ENCODE measurements around the gene NR3C2. TPM values are rescaled to one million over a fixed set of nuclear protein-coding genes. Genes with fewer than 3 reads are reported as not detected.

The NR3C2 gene
- total RNA-seq, 1 experiment from 2014 or later: 1.6 TPM

GRCh38 chr4:148055844-148056243 lies 386.4 kb downstream of the NR3C2 start:
- DNase-seq (ENCODE audit: low spot score): no peak
- H3K27me3 ChIP-seq (replicated peaks; ENCODE audit: insufficient read depth, low read depth, low read length, poor library complexity): no peaks in the 10 kb centered on the region
- H3K4me1 ChIP-seq (ENCODE audit: insufficient read depth, low read length, poor library complexity, severe bottlenecking): peaks cover 47% of the 10 kb centered on the region
- intact Hi-C loops (cut with micrococcal nuclease; ENCODE audit: unreplicated experiment): no loop called here
- H3K4me3 ChIP-seq (ENCODE audit: low read depth, low read length, poor library complexity, severe bottlenecking): no peak overlapping the region
- ChIA-PET POLR2A (ENCODE audit: low non-redundant PET) (no interaction called here), CTCF (no interaction called here)
- no peak overlapping the region for H3K27ac ChIP-seq (ENCODE audit: low read depth, low read length, poor library complexity, severe bottlenecking)
- TF ChIP-seq, protein P1, sequence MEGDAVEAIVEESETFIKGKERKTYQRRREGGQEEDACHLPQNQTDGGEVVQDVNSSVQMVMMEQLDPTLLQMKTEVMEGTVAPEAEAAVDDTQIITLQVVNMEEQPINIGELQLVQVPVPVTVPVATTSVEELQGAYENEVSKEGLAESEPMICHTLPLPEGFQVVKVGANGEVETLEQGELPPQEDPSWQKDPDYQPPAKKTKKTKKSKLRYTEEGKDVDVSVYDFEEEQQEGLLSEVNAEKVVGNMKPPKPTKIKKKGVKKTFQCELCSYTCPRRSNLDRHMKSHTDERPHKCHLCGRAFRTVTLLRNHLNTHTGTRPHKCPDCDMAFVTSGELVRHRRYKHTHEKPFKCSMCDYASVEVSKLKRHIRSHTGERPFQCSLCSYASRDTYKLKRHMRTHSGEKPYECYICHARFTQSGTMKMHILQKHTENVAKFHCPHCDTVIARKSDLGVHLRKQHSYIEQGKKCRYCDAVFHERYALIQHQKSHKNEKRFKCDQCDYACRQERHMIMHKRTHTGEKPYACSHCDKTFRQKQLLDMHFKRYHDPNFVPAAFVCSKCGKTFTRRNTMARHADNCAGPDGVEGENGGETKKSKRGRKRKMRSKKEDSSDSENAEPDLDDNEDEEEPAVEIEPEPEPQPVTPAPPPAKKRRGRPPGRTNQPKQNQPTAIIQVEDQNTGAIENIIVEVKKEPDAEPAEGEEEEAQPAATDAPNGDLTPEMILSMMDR (conservative IDR thresholded peaks at IDR 0.05; ENCODE audit: low read depth, low read length): no peak
- no peak for TF ChIP-seq EZH2 (IDR thresholded peaks at IDR 0.05; ENCODE audit: borderline replicate concordance, low read depth, low read length, poor library complexity, severe bottlenecking)
- H3K9me3 ChIP-seq (ENCODE audit: low read depth, low read length, poor library complexity, severe bottlenecking): no peaks in the 10 kb centered on the region
- BruUV-seq (replicated peaks): no TSS peak
- H3K36me3 ChIP-seq (ENCODE audit: insufficient read depth, low read length, poor library complexity, severe bottlenecking): no peaks in the 10 kb centered on the region

DNA sequence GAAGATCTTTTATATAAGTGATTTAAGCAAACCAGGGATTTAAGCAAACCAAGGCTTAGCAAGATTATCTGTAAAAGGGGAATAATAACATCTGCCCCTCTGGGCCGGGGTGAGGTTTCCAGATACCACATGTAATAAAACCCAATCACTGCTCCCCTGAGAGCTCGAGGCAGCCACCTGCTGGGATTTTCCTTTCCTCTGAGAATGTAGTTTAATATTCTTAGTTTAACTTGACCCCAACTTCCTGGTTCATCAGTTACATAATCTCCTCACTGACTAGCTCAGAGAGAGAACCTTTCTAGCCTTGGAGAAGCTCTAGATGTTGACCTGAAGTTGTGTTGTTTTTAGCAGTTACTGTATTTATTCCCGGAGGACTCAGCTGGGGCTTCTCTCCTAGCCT lies 387.9 kb downstream of the NR3C2 start:
- TF ChIP-seq EZH2 (IDR thresholded peaks at IDR 0.05; ENCODE audit: borderline replicate concordance, low read depth, low read length, poor library complexity, severe bottlenecking): no peak
- TF ChIP-seq, protein P1 (conservative IDR thresholded peaks at IDR 0.05; ENCODE audit: low read depth, low read length): no peak
- POLR2A ChIA-PET (ENCODE audit: low non-redundant PET): interaction anchor here (0.6 kb wide), 1 partner anchor 337 kb away, joined by 3 read pairs; no protein-coding TSS in a partner anchor
- Histone ChIP-seq H3K4me1 (ENCODE audit: insufficient read depth, low read length, poor library complexity, severe bottlenecking) (peaks cover 44% of the 10 kb centered on the region), H3K27ac (ENCODE audit: low read depth, low read length, poor library complexity, severe bottlenecking) (peak overlapping the region; percentile 73), H3K27me3 (replicated peaks; ENCODE audit: insufficient read depth, low read depth, low read length, poor library complexity) (no peaks in the 10 kb centered on the region), H3K9me3 (ENCODE audit: low read depth, low read length, poor library complexity, severe bottlenecking) (no peaks in the 10 kb centered on the region), H3K36me3 (ENCODE audit: insufficient read depth, low read length, poor library complexity, severe bottlenecking) (no peaks in the 10 kb centered on the region), H3K4me3 (ENCODE audit: low read depth, low read length, poor library complexity, severe bottlenecking) (no peak overlapping the region)
- DNase-seq (ENCODE audit: low spot score): peak; percentile 88
- CTCF ChIA-PET: no interaction called here
- intact Hi-C loops (cut with micrococcal nuclease; ENCODE audit: unreplicated experiment): no loop called here
- BruUV-seq (replicated peaks): no TSS peak

GRCh38 chr4:148053298-148054003 lies 388.8 kb downstream of the NR3C2 start:
- intact Hi-C loops (cut with micrococcal nuclease; ENCODE audit: unreplicated experiment): no loop called here
- no peaks in the 10 kb centered on the region for H3K36me3 ChIP-seq (ENCODE audit: insufficient read depth, low read length, poor library complexity, severe bottlenecking)
- no peak overlapping the region for H3K4me3 ChIP-seq (ENCODE audit: low read depth, low read length, poor library complexity, severe bottlenecking)
- H3K27me3 ChIP-seq (replicated peaks; ENCODE audit: insufficient read depth, low read depth, low read length, poor library complexity): no peaks in the 10 kb centered on the region
- no TSS peak for BruUV-seq (replicated peaks)
- no peaks in the 10 kb centered on the region for H3K9me3 ChIP-seq (ENCODE audit: low read depth, low read length, poor library complexity, severe bottlenecking)
- DNase-seq (ENCODE audit: low spot score): peak; percentile 40
- CTCF ChIA-PET: no interaction called here
- H3K27ac ChIP-seq (ENCODE audit: low read depth, low read length, poor library complexity, severe bottlenecking): peak overlapping the region; percentile 73
- peaks cover 52% of the 10 kb centered on the region for H3K4me1 ChIP-seq (ENCODE audit: insufficient read depth, low read length, poor library complexity, severe bottlenecking)
- POLR2A ChIA-PET (ENCODE audit: low non-redundant PET): no interaction called here
- no peak for TF ChIP-seq EZH2 (IDR thresholded peaks at IDR 0.05; ENCODE audit: borderline replicate concordance, low read depth, low read length, poor library complexity, severe bottlenecking)
- TF ChIP-seq, protein P1 (conservative IDR thresholded peaks at IDR 0.05; ENCODE audit: low read depth, low read length): no peak

Data from A673 (cell line).